Inflammatory macrophage (primary cell): ENCODE data around the gene CNN2.

Experiments used
- DNase-seq, 2 donors: peaks; one replicate each; pipeline ENCODE4 v3.0.0-alpha.2; 2020 to 2022
- total RNA-seq, 18 experiments: gene quantifications; one replicate each; lab custom pipeline; 2026; ENCODE audit warnings: mixed read lengths in 6 of 18, inconsistent platforms in 2 of 18; lab: John Stamatoyannopoulos, UW

Gene CNN2
- total RNA-seq, result 44.1 to 148 (median 93.8) reads per million in 18 experiments

- peak; percentile 69 to 82 for DNase-seq
Measured at GRCh38 chr19:1025960-1026782, at the start of gene CNN2. TSS of gene CNN2 (plus strand) at chr19:1026608. CDS start at chr19:1026662, 54 bp downstream.

GRCh38 chr19:977058-977464 is 49.3 kb upstream of the CNN2 start:
- DNase-seq, result no peak

GRCh38 chr19:979318-979741 is 47.1 kb upstream of the CNN2 start:
- DNase-seq, result no peak

DNA sequence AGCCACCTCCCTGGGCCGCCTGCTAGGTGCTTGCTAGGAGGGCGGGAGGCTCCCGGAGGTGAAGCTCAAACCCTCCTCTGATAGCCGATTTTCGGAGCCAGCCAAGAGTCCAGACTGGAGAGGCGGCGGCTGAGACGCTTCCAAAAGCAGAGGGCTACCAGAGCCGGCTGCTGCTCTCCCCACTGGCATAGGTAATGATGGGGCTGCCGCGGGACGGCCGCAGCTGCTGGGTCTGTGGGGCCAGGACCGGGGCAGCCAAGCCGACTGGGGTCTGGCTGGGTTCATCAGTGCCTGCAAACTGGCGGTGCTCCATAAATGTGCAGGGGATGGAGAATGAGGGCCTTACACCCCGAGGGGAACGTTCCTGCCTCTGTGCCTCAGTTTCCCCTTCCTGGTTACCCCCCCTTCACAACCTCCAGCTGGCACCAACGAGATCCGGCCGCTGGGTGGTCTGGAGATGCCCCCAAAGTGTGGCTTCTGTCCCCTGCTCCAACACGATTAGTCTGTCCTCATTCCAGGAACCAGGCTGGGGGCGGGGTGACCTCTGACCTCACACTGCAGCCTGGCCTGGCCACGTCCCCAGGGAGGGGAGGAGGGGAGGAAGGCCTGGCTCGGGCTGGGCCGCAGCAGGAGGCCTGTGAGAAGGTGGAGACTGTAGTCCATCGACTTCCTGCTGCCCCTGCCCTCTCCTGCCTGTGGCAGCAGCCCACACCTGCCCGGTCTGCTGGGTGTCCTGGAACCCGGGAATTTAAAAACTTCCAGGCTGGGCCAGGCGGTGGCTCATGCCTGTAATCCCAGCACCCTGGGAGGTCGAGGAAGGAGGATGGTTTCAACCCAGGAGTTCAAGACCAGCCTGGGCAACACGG is 46.0 kb upstream of the CNN2 start:
- DNase-seq, result peak; percentile 39 to 52

GRCh38 chr19:982567-983170 is 43.7 kb upstream of the CNN2 start:
- DNase-seq, result peak; percentile 58 to 69

- DNase-seq, result peak; percentile 88 to 92
Measured at GRCh38 chr19:984165-984967, 42.0 kb upstream of the CNN2 start, which contains the start of gene WDR18. TSS of gene WDR18 (plus strand) at chr19:984345. CDS start at chr19:984354, 9 bp downstream.

DNA sequence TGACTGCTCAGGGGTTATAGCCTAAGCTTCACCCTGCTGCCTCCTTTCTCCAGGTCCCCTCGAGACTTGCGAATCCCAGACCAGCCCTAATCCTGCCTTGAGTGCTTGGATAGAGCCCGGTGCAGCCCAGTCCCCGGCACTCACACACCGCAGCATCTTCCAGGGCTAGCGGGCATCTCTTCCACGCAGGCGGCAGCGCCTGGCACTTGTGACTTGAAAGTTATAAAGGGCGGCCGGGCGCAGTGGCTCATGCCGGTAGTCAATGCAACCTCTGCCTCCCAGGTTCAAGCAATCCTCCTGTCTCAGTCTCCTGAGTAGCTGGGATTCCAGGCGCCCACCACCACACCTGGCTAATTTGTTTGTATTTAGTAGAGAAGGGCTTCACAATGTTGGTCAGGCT is 40.3 kb upstream of the CNN2 start:
- DNase-seq, result no peak

- DNase-seq, result no peak
Measured at GRCh38 chr19:988081-988480, 38.3 kb upstream of the CNN2 start.

DNA sequence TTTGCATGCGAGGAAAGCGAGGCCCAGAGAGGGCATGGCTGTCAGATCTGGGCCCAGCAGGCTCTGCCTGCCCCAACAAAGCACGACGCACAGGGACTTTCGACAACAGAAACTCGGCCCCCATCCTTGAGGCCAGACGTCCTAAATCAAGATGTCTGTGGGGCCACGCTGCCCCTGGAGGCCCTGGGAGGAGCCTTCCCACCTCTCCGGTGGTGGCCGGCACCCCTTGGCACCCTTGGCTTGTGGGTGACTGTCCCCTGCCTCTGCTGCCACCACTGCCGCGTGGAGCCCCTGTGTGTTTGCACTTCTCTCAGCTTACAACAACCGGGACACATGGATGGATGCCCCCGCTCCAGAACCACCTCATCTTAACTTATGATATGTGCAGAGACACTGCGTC is 37.9 kb upstream of the CNN2 start:
- no peak for DNase-seq

DNA sequence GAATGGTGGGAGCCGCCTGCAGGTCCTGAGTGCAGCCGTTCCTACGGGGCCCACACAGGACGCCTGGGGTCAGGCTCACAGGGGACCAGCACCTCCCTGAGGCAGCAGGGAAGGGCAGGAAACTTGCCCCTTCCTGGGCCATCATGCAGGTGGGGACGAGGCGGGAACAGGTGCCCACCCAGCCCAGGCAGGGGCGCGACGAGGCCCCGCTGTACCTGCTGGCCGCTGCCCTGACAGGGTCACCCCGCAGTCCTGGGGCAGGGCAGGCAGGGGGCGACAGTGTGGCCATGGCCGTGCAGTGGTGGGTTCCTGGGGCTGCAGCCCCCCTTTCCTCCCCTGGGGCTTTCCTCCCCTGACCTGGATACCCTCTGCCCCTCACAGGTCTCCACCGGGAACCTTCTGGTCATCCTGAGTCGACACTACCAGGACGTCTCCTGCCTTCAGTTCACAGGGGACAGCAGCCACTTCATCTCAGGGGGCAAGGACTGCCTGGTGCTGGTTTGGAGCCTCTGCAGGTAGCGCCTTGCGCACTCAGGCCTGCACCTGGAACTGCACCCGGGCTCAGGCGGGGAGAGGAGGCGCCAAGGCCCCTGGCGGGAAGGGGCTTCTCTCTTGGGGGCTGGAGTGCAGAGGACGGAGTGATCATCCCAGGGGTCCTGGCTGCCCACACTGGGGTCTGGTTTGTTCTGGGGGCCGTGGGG is 36.9 kb upstream of the CNN2 start:
- no peak for DNase-seq

DNA sequence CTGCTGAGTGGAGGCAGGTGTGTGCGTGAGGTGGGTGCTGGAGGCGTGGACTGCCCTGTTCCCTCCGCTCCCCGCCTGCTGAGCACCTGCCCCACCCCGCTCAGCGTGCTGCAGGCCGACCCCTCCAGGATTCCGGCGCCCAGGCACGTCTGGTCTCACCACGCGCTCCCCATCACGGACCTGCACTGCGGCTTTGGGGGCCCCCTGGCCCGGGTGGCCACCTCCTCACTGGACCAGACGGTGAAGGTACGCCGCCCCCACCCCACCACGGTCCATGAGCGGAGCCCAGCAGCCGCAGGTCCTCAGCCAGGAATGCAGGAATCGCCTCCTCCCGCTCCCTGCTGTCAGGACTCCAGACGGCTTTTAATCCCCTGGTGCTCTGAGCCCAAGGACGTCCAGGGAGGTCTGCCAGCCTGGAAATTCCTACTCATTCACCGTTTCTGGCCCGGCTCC is 36.3 kb upstream of the CNN2 start:
- no peak for DNase-seq

- DNase-seq, result no peak
Measured at GRCh38 chr19:990746-991145, 35.7 kb upstream of the CNN2 start.

DNA sequence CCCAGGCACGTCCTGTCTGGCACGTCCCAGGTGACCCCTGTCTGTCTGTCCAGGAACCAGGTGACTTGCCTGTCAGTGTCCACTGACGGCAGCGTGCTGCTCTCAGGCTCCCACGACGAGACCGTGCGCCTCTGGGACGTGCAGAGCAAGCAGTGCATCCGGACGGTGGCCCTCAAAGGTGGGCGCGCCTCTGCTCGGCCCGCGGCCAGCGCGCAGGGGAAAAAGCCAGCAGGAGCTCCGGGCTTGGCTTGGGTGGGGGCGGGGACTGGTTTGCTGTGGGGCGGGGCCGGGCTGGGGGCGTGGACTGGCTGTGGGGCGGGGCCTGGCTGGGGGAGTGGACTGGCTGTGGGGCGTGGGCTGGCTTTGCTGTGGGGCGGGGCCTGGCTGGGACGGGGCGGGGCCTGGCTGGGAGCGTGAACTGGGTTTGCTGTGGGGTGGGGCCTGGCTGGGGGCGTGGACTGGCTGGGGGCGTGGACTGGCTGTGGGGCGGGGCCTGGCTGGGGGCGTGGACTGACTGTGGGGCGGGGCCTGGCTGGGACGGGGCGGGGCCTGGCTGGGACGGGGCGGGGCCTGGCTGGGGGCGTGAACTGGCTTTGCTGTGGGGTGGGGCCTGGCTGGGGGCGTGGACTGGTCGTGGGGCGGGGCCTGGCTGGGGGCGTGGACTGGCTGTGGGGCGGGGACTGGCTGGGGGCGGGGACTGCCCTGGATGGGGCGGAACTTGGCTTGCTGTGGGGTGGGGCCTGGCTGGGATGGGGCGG is 35.1 kb upstream of the CNN2 start:
- peak; percentile 15 to 36 for DNase-seq

DNA sequence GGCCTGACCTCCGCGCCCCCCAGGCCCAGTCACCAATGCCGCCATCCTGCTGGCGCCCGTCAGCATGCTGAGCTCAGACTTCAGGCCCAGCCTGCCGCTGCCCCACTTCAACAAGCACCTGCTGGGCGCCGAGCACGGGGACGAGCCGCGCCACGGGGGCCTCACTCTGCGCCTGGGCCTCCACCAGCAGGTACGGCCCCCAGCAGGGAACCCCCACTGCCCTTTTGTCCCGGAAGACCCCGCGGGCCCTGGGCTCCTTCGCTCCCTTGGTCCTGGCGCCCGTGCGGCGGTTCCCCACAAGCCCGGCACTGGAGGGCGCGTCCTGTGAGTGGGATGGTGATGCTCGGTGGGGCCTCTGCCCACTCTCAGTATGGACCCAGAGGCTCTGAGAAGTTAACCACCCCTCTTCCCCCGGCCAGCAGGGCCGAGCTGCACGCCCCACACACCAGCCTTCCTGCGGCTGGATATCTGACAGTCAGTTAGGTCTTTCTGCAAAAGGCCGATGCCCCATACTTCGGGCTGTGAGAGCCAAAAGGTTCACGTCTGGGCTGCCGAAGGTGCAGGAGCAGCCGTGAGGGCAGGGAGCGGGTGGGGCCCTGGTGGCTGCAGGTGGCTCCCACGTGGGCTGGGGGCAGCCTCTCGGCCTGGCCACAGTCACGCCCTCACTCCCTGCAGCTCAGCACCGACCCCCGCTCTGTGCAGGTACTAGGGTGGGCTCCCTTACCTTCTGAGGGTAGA is 34.3 kb upstream of the CNN2 start:
- DNase-seq, result no peak

DNA sequence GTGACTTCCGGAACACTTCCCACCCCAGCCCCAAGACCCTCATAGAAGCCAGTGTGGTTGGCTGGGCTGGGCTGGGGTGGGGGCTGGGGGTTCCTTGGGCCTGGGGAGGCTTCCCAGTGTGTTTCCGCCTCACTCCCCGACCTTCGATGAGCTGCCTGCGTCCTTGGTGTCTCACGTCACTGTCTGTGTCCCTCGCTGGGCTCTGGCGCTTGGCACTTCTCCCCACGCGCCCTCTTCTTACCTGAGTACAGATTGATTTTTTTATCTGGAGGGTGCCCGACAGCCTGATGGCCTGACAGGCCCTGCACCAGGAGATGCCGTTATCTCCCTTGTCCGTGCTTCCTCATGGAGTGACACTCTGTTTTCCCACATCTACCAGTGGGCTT is 33.7 kb upstream of the CNN2 start:
- no peak for DNase-seq

DNA sequence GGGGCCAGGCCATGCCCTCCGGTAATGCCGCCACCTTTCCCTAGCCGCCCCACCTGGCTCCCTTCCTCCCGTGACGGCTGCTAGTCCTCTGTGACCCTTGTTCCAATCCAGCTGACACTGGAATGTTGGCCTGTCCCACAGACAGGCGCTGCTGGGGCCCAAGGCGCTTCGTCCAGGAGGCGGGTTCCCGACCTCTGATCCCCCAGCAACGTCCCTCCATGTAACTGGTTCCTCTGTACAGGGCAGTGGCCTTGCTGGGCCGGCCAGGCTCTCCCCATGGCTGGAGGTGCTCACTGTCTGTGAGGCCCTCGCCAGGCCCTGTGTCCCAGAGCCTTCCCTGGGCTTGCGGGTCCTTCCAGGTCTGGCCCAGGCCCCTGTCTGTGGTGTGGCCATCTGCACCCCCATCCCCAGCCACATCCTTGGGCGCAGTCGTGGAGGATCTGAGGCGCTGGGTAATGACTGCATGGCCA is 33.0 kb upstream of the CNN2 start:
- DNase-seq, result no peak

DNA sequence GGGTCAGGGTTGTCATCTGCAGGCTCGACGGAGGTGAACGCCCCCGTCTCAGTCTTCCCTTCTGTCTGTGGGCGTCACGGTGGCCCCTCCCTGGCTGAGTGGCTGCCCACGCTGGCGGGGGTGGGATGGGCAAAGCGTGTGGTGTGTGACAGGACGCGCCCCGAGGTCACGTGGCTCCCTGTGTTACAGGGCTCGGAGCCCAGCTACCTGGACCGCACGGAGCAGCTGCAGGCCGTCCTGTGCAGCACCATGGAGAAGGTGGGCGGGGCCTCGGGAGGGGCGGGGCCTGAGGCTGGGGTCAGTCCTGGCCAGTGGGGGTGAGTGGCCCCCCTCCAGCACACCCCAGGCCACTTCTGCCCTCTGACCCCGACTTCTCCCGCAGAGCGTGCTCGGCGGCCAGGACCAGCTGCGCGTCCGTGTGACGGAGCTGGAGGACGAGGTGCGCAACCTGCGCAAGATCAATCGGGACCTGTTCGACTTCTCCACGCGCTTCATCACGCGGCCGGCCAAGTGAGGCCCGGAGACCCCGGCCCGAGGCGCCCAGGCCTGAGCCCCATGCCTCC is 32.5 kb upstream of the CNN2 start:
- DNase-seq, result no peak

GRCh38 chr19:994516-994915 is 31.9 kb upstream of the CNN2 start:
- no peak for DNase-seq

DNA sequence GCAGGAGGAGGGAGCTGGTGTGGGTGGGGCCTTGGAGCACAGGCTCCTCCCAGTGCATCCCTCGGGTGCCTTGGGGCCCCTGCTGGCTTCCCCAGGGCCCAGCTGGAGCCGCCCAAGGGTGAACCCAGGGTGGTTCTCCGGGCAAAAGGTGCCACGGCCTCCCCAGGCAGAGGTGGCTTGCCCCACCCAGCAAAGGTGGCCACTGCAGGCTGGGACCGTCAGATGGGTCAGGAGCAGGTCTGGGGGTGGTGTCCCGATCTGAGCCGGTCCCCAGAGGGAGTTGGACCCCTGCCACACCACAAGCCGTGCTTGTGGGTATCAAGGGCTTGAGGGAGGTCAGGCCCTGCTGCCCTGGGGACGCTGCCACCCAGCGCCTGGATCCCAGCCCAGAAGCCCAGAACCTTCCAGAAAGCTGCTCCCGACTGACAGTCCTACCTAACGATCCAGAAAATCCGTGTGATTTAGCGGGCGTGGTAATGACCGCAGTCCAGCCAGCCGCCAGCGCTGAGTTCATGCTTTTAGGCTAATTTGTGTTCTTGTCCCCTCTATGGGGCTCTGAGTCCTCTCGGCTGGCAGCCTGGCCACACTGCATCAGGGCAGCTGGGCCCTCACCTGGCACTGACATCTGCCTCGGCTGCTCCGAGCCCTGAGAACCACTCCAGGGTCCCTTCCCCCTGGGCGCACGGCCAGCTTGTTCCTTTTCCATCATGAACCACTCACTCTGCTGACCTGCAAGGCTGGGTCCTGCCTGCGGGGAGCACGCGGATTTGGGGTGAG is 31.2 kb upstream of the CNN2 start:
- DNase-seq, result no peak
